ENCODE measurements around the gene SLC52A1. TPM values are rescaled to one million over a fixed set of nuclear protein-coding genes. Genes with fewer than 3 reads are reported as not detected.

The SLC52A1 gene
- total and polyA plus RNA-seq, 10 of the 15 experiments (the other 5 are each of a cell fraction or from before 2014, with no cell fraction given), result 0.04 to 0.11 TPM; not detected in 8

- no peak overlapping the region for H3K4me2 ChIP-seq (ENCODE audit: control insufficient read depth, insufficient read depth)
- in situ Hi-C loops (cut with MboI) (loop anchor here (5.0 kb wide), 1 partner anchor 83 kb away; no protein-coding TSS in a partner anchor), intact Hi-C loops (cut with micrococcal nuclease; ENCODE audit: unreplicated experiment) (no loop called here)
- H3K9ac ChIP-seq (ENCODE audit: control insufficient read depth, insufficient read depth, low read length), result no peak overlapping the region
- POLR2A ChIA-PET, result no interaction called here
- FAIRE-seq, result no peak
- no peaks in the 10 kb centered on the region for H3K36me3 ChIP-seq (ENCODE audit: control insufficient read depth in 2 of 2, insufficient read depth in 2 of 2, low read length in 1 of 2)
- ATAC-seq, result no peak
- RAD21 ChIA-PET (ENCODE audit: unreplicated experiment), result no interaction called here
- H3K27me3 ChIP-seq (replicated peaks in 1 of 2; ENCODE audit: control insufficient read depth in 2 of 2, insufficient read depth in 2 of 2, low read length in 1 of 2), result no peaks in the 10 kb centered on the region
- 100% methylated on average over 1 of the region's 1 CpG for WGBS (ENCODE audit: insufficient coverage, insufficient replicate concordance, low lambda C conversion rate, missing lambda C conversion rate)
- no peaks in the 10 kb centered on the region for H4K20me1 ChIP-seq (ENCODE audit: control insufficient read depth, insufficient read depth)
- no peak for TF ChIP-seq HCFC1 (IDR thresholded peaks at IDR 0.05; ENCODE audit: low read length)
- TF ChIP-seq PML (IDR thresholded peaks at IDR 0.05; ENCODE audit: low read length), result no peak
- no peak for TF ChIP-seq CBFB (IDR thresholded peaks at IDR 0.05; ENCODE audit: low read depth)
- no peak for TF ChIP-seq ESRRA (IDR thresholded peaks at IDR 0.05; ENCODE audit: low read length)
- no peak for TF ChIP-seq E2F8 (IDR thresholded peaks at IDR 0.05; ENCODE audit: low read depth, partially characterized antibody)
- no peak for TF ChIP-seq GABPA (IDR thresholded peaks at IDR 0.05; ENCODE audit: low read depth)
- no peak for TF ChIP-seq IRF5 (IDR thresholded peaks at IDR 0.05; ENCODE audit: borderline replicate concordance)
- TF ChIP-seq CREM (IDR thresholded peaks at IDR 0.05; ENCODE audit: low read depth), result no peak
- no peak for TF ChIP-seq CREB1 (IDR thresholded peaks at IDR 0.05; ENCODE audit: low read depth)
- TF ChIP-seq CHD2 (IDR thresholded peaks at IDR 0.05; ENCODE audit: borderline replicate concordance, low read depth, low read length), result no peak
- no peak for TF ChIP-seq POLR2AphosphoS5 (IDR thresholded peaks at IDR 0.05; ENCODE audit: low read length)
- TF ChIP-seq JUNB (IDR thresholded peaks at IDR 0.05), result no peak
- no peak for TF ChIP-seq SUPT20H (IDR thresholded peaks at IDR 0.05; ENCODE audit: borderline replicate concordance, control insufficient read depth, low read depth, low read length)
- no peak for TF ChIP-seq CHD1 (IDR thresholded peaks at IDR 0.05; ENCODE audit: low read depth, low read length)
- no peak for TF ChIP-seq ZBTB4 (CRISPR knock-in tag; IDR thresholded peaks at IDR 0.05)
- no peak for TF ChIP-seq NFIC (IDR thresholded peaks at IDR 0.05; ENCODE audit: low read depth, low read length)
- H3K27ac ChIP-seq (ENCODE audit: control insufficient read depth, insufficient read depth), result no peak overlapping the region
- SMC1A ChIA-PET (ENCODE audit: uncharacterized antibody, unreplicated experiment), result no interaction called here
- CTCF ChIA-PET, result interaction anchor here (3.9 to 6.6 kb wide), 2 partner anchors 68 to 86 kb away, joined by 12 to 55 read pairs; partner anchors contain the start of genes INCA1 and KIF1C
- H2AFZ ChIP-seq (ENCODE audit: control insufficient read depth, low read depth, low read length), result no peak overlapping the region
- no peaks in the 10 kb centered on the region for H3K4me1 ChIP-seq (ENCODE audit: control insufficient read depth, insufficient read depth, low read length)
- no TSS peak for BruUV-seq (replicated peaks)
- H3K9me3 ChIP-seq (replicated peaks; ENCODE audit: control insufficient read depth, insufficient read depth, low read length), result no peaks in the 10 kb centered on the region
- H3K79me2 ChIP-seq (ENCODE audit: control insufficient read depth, insufficient read depth, low read length), result no peaks in the 10 kb centered on the region
- H3K4me3 ChIP-seq, result no peak overlapping the region
- no peak for DNase-seq (ENCODE audit: low read depth, low spot score)
Measured at GRCh38 chr17:5065227-5065744, 30.1 kb upstream of the SLC52A1 start.
